H1 (cell line): Measurements from ENCODE around the gene RBMS1. TPM values are rescaled to one million over a fixed set of nuclear protein-coding genes. Genes with fewer than 3 reads are reported as not detected.

Experiments
- ATF3 ChIP-seq: IDR thresholded peaks from 2 replicates; pipeline ENCODE4 v1.6.1; 2011; ENCODE audit warnings: low read depth, mild to moderate bottlenecking, low read length; ENCODE audit not compliant: insufficient read depth
- CHD7 ChIP-seq: fragments of 300-600 bp; sonication (generic); IDR thresholded peaks from 2 replicates; pipeline ENCODE4 v1.7.1; 2012; ENCODE audit warnings: low read length, moderate library complexity, mild to moderate bottlenecking, inconsistent platforms; ENCODE audit not compliant: insufficient replicate concordance
- FOSL1 ChIP-seq: IDR thresholded peaks from 2 replicates; pipeline ENCODE4 v1.6.1; 2011; ENCODE audit warnings: mild to moderate bottlenecking, low read depth, low read length, moderate library complexity; ENCODE audit not compliant: insufficient read depth
- MAFK ChIP-seq: IDR thresholded peaks from 2 replicates; pipeline ENCODE4 v1.6.1; 2012; ENCODE audit warnings: low read depth, mild to moderate bottlenecking, improper control_type of control experiment, low read length
- RAD21 ChIP-seq, 2 experiments: IDR thresholded peaks in 1 of 2; conservative IDR thresholded peaks in 1 of 2; 2 replicates each; pipeline ENCODE4 v1.6.1; 2011; ENCODE audit warnings: low read depth in 2 of 2, low read length in 2 of 2, improper control_type of control experiment in 1 of 2, inconsistent platforms in 1 of 2, mild to moderate bottlenecking in 1 of 2, moderate library complexity in 1 of 2
- SIN3A ChIP-seq, 2 experiments: IDR thresholded peaks in 1 of 2; conservative IDR thresholded peaks in 1 of 2; 2 replicates each; pipeline ENCODE4 v1.6.1; 2011 to 2012; ENCODE audit warnings: low read length in 2 of 2, improper control_type of control experiment in 1 of 2, low read depth in 1 of 2, mild to moderate bottlenecking in 1 of 2
- SIX5 ChIP-seq: IDR thresholded peaks from 2 replicates; pipeline ENCODE4 v1.6.1; 2011; ENCODE audit warnings: mild to moderate bottlenecking, low read depth, low read length
- SP1 ChIP-seq: IDR thresholded peaks from 2 replicates; pipeline ENCODE4 v1.6.1; 2011; ENCODE audit warnings: low read depth, low read length
- YY1 ChIP-seq: IDR thresholded peaks from 2 replicates; pipeline ENCODE4 v1.6.1; 2011; ENCODE audit warnings: low read depth, mild to moderate bottlenecking, low read length
- polyA plus RNA-seq, 7 experiments: library from polyadenylated mRNA; depleted of rRNA in 3 of 7; stranded (reverse) in 5 of 7; unstranded in 2 of 7; fragments of >200 nt in 5 of 7; fragments of 200-250 nt in 2 of 7; gene quantifications; 1 replicate in 5 of 7; 2 replicates in 1 of 7; 4 replicates in 1 of 7; pipeline versions ENCODE4 v1.2.1 to v1.2.3, GENCODE V29; 2011 to 2013; ENCODE audit warnings: missing spikeins in 2 of 7, mixed read lengths in 2 of 7
- total RNA-seq: library from RNA; stranded (reverse); fragmentation: NEBNext Ultra II Directional; extraction: Animal tissue kit (Norgen Biotek cat#: 25700); gene quantifications from 2 replicates; pipeline ENCODE4 v1.2.1, GENCODE V29; 2021

The RBMS1 gene
- total and polyA plus RNA-seq, 2 of the 8 experiments (the other 6 are each of a cell fraction or from before 2014, with no cell fraction given) = 53.7 to 60.0 TPM

- TF ChIP-seq ATF3 (peak; percentile 7; the same call in 1 of the 2 replicates), CHD7 (peak; percentile 46), SIX5 (no peak), SIN3A (conservative IDR thresholded peaks at IDR 0.05 in 1 of 2, IDR thresholded peaks at IDR 0.05 in 1 of 2; ENCODE audit: low read depth in 1 of 2, low read length in 2 of 2) (peak; percentile 42 to 51; a peak in 1 of 4 replicates), FOSL1 (no peak), RAD21 (IDR thresholded peaks at IDR 0.05 in 1 of 2, conservative IDR thresholded peaks at IDR 0.05 in 1 of 2; ENCODE audit: low read depth in 2 of 2, low read length in 2 of 2) (peak; percentile 41 to 51), SP1 (0 out of 2 replicates have a peak, but pooled peaks have one; percentile 58), MAFK (no peak), YY1 (peak; percentile 87)
These were observed 223.6 kb downstream of the RBMS1 start (continued) for GRCh38 chr2:160269803-160270570.
